NCI-H345 treated with DMSO at 0.1 percent for 48 hours (cell line): ENCODE results near the gene CPEB4.

Source experiments
- DNase-seq: peaks from one replicate; lab custom pipeline; 2025; ENCODE audit not compliant: unreplicated experiment; lab: John Stamatoyannopoulos, UW

Gene CPEB4

DNA sequence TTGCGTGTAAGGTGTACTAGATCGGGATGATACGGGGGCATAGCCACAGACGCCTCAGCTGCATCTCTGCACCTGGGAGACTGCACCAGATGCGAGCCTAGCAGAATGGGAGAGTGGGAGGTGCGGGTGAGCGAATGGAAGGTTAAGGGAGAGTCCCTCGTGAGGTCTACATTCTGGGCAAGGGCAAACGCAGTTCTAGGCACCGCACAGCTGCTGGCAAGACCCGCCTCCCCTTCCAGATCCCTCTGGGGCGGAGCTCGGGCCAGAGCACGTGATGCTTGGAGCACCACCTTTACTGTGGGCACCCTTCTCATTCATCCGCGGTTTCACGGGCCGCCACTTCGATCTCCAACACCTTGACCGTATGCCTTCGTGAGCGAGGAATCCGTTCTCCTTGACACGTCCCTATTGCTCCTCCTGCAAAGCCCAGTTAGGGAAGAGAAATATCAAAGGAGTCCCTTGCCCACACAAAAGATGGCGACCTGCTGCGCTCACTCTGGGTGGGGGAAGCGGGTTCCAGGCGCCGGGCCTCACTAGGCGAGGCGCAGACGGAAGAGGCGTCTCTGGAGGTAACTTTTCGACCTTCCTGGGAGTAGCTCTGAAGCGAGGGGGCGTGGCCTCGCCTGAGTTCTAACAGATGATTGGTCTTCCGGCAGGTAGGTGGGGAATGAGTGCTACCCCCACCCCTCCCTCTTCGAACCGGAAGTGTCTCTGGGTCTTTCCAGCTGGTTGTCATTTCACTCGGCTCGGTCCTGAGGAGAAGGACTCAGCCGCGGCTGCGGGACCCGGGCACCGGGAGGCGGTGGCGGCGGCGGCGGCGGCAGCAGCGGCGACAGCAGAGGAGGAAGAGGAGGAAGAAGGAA is at the start of gene CPEB4:
Gene CPEB4 (plus strand): TSS at position 740 of the 863 bp plus-strand sequence. CDS start 1,385 bp downstream, outside the sequence.
- peak; percentile 96 for DNase-seq

DNA sequence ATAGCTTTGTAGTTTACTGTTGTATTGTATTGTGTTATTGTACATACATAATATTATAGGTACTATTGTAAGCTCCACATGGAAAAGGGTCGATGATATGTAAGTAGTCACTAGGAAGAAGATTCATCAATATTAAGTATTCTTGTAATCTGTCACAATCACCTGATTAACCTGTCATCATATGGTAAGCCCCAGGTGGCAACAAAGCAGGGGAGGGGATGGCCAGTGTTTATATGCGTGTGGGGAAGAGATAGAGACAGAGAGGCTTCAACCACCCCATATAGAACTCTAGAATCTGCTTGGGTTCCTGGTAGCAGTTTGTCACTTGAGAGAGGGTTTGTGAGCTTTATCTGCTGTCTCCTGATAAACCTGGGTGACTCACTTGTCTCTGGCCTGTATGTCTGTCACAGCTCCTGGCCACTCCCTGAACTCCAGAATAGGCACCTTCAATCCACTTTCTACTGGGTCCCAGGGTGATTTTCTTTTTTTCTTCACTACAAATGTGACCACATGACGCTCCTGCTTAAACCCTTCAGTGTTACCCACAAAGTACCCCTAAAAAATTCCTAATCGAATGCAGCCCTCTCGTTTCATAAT is 48.9 kb upstream of the CPEB4 start:
- DNase-seq: no peak

DNA sequence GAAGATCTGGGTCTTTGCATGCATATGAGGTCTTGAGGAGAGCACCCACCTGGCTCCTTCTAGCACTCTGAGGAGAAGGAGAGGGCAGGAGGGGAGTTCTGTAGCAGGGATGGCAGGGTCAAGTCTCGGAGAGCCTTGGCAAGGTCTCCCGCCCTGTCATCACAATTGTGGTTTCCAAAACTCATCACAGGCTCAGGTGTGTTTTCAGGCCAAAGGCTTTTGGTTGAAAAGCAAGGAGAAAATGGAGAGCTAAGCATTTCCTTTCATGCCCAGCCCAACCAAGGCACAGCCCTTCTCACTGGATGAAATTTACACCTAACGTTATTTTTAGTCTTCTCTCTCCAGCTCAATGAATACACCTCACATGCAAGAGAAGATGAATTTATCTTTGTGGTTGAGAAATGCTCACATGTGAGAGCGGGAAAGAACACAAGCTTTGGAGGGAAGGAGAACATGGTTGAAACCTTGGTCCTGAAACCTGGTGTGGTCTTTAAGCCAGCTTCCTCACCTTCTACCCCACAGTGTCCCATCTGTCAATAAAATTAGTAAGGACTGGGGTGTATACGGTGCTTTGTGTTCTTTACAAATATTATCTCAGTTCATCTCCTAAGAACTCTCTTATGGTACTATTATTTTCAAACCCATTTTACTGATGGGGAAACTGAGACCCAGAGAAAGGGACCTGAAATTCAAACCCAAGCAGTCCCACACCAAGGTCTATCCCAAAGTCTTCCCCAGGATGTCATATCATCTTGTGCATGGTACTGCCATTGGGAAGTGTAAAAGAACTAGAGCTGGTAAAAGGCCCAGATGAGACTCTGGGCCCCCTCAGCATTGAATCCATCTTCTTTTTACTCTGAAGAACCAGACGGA is 47.8 kb upstream of the CPEB4 start:
- DNase-seq: no peak

DNA sequence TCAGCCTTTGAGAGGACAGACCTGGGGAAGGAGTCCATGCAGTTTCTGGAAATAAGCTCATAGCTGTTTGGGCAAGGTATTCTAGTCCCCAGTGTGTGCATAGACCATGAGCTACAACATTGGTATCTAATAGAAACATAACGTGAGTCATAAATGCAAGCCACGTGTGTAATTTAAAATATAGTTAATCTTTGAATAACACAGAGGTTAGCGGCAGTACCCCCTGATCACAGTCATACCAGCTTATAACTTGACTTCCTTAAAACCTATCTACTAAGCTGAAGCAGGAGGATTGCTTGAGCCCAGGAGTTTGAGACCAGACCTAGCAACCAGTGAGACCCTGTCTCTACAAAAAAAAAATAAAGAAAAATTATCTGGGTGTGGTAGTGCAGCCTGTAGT is 46.4 kb upstream of the CPEB4 start:
- no peak for DNase-seq

DNA sequence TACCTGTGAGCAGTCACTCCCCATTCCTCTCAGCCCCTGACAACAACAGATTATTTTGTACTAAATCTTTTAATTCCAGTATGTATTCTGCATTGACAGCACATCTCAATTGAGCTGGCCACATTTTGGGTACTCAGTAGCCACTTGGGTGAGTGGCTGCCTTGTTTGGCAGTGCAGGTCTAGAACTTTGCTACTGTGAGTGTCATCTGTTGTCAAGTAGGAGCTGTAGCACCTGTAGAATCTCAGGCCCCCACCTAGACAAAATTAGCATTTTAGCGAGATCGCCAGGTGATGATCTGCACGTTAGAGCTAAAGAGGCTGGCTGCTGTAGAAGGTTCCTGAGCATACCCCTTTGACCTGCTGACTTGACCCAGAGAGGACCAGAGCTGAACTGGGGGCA is 44.4 kb upstream of the CPEB4 start:
- DNase-seq: no peak

DNA sequence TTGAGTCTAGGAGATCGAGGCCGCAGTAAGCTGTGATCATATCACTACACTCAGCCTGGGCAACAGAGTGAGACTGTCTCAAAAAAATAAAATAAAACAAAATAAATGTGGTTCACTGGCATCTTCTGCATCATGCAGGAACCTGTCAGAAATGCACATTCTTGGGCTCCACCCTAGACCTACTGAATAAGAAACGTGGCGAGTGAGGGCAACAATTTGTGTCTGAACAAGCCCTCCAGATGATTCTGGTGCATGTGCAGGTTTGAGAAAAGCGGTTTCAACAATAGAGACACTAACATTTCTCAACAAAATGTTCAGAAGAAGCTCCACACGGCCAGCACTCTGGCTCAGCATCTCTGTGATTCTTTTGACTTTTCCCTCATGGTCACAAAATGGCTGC is 42.8 kb upstream of the CPEB4 start:
- no peak for DNase-seq

DNA sequence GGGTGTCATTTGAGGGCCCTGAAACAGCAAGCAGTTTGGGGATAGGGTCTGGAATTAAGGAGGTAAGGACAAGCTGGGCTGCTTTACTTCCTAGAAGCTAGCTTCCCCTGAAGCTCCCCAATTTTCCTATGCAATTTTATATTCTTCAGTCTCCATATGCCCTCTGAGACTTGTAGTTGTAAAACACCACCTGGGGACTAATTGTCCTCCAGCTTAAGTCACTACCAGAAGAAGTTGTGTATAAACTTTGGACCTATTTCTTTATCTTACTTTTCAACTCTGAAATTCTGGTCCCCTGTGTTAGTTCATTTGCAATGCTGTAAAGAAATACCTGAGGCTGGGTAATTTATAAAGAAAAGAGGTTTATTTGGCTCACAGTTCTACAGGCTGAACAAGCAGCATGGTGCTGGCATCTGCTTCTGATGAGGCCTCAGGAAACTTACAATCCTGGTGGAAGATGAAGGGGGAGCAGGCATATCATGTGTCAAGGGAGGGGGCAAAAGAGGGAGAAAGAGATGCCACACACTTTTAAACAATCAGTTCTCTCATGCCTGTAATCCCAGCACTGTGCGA is 41.1 kb upstream of the CPEB4 start:
- no peak for DNase-seq

DNA sequence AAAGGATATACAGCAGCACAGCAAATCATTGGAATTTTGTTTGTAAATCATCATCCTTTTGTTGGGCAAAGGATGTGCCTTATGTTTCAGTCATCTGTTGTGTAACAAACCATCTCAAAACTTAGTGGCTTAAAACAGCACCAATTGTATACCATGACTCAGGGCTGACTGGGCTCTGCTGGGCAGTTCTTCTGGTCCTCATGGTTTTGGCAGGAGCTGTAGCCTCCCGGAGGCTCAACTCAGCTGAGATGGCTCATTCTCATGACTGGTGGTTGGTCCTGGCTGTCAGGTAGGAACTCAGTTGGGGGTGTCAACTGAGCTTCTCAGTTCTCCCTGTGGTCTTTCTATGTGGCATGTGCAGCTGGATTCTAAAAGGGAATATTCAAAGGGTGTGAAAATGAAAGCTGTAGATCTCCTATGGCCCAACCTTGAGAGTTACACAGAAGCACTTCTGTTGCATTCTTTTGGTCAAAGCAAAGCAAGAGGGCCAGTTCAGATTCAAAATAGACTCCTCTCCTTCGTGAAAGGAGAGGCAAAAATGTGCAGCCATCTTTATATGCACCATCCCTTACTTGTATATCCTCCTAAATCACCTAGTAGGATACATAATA is 39.1 kb upstream of the CPEB4 start:
- DNase-seq: no peak

DNA sequence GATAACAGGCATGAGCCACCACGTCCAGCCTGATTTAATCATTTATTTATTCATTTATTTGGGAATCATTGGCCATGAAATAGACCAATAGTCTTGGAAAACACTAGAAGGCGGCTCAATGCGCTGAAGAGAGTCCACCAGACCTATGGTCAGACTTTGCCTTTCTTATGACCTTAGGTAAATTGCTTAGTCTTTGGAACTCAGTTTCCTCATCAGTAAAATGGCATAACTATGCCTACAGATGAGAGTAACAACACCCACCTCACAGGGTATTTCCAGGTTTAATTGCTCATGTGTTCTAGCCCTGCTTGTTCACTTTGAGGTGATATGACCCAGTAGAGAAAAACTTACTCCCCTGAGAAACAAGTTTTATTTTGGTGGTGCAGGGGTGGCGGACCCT is 38.2 kb upstream of the CPEB4 start:
- DNase-seq: no peak

DNA sequence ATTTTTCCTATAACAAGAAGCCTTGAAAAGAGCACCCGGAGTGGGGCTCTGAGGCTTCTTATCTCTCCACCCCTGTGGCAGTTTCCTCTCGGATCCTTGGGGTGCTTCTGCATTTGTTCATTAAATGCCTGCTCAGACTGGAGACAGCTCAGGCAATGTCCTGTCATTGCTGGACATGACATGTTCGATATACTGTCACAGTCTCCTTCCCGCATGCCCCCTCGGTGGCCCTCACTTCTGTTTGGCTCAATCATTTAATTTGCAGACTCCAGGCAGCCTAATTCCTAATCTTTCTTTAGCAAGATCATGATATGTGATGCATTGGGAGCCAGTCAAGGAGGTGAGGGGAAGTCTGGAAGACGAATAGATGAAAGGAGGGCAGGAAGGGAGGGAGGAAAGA is 37.5 kb upstream of the CPEB4 start:
- DNase-seq: no peak

DNA sequence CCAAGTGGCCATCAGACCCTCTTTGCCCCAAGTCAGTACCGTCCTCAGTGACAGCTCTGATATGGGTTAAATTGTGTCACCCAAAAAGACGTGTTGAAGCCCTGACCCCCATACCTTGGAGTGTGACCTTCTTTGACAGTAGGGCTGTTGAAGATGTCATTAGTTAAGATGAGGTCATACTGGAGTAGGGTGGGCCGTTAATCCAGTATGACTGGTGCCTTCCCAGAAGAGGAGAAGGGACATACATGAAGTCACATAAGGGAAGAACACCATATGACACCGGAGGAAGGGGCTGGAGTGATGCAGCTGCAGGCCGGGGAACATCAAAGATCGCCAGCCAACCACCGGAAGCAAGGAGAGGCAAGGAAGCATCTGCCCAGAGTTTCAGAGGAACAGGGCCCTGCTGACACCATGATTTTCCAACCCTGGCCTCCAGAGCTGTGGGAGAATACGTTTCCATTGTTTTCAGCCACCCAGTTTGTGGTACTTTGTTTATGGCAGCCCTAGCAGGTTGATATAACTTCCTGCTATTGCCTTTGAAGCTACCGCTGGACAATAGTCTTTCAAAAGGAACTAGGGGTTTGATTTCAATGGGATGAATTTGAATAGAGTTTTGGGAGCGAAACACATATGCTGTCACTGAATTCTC is 36.4 kb upstream of the CPEB4 start:
- DNase-seq: no peak

DNA sequence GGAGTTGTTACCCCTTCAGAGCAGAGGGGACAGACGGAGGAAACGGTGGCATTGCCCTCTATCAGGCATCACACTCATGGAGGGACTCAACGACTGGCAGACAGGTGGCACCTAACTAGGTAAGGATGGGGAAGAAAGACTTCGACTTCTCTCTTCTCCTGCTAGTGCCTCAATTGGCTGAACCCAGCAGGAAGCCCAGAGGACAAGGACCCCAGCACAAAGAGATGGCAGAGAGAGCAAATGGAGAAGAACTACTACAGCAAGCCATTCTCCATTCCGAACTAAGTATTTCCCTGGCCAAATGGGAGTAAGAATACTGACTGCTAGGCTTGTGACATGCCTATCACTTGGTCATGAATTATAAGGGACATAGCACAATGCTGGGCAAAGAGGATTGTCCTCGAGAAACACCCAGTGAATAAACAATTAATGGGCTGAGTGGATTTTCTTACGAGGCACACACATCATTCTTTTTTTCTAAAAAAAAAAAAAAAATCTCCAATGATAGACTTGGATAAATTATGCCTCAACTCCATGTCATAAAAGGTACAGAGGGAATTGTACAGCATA is 35.3 kb upstream of the CPEB4 start:
- DNase-seq: no peak

DNA sequence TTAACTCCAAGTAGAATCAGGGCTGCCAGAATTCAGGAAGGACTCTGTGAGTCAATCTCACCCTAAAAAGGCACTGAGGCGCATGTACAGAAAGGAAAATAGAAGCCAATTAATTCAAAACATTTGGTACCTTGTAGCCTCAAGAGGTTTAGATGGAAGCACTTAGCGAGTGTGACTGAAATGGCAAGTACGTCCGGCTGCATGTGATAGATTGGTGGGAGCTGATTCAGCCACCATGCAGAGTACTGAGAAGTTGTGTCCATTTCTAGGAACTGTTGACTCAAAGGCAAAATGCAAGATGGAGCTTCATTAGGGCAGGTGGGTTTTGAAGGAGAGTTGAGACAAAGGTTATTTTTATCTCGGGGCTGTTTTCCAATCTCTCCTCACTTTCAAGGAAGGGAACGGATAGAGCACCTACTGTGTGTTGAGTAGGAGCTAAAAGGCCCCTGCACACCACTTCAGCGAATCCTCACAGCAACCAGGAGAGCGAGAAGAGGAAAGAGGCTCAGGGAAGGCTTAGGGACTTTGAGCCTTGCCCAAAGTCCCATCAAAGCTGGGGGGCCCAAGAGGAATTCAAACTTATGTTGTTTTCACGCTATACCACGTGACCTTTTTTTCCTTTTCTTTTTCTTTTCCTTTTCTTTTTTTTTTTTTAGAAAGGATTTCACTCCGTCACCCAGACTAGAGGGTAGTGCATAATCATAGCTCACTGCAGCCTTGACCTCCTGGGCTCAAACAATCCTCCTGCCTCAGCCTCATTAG is 34.6 kb upstream of the CPEB4 start:
- no peak for DNase-seq

DNA sequence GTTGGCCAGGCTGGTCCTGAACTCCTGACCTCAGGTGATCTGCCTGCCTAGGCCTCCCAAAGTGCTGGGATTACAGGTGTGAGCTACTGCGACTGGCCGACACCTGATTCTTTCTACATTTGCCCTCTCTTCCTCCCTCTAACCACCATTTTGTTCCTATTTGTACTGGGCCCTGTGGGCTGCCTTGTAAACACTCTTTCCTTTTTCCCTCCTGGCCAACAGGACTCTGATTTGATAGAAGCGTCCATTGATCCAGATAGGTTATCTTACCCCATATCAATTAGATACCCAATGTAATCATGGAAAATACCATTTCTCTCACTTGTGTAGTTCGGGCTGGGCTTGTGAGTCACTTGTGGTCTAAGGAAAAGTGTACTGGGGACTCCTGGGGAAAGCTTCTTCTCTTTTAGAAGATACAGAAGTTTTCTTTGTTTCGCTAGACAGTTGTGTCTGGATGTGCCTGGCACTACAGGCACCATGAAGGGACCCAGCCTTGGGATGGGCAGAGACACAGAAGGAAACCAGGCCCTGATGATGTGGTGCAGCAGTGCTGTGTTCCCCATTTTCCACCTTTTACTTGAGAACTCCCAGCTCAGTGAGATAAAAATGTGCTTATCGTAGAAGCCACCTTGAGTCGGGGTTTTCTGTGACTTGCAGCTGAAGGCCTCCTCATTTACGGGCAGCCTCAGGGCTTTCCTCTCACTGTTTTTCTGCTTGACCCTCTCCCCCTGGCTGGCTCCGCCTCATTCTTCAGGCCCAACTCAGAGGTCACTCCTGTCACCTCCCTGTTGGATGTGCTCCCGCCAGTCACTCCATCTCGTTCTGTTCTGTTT is 32.8 kb upstream of the CPEB4 start:
- no peak for DNase-seq

DNA sequence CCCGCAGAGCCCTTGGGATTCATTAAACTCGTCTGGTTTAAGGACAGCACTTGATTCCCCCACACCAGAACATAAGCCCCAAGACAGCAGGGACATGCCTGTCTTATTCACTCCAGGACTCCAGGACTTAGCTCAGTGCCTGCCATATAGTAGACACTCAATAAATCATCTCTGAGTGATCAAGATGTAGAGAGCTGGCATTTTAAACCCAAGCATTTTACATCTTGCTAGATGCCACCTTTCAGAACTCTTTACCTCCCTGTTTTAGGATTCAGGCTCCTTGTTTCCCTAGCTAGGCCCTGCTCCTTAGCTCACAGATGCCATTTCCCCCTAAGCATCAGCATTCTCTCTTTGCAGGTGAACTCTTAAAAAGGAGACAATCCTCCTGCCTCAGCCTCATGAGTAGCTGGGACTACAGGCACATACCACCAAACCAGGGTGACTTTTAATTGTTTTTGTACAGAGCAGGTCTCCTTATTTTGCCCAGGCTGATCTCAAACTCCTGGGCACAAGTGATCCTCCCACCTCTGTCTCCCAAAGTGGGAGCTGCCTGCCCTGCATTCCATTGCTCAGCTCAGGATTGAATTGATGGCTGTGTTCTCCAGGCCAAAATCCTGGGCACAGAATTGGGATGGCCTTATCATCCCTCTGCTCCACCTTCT is 32.0 kb upstream of the CPEB4 start:
- DNase-seq: no peak

DNA sequence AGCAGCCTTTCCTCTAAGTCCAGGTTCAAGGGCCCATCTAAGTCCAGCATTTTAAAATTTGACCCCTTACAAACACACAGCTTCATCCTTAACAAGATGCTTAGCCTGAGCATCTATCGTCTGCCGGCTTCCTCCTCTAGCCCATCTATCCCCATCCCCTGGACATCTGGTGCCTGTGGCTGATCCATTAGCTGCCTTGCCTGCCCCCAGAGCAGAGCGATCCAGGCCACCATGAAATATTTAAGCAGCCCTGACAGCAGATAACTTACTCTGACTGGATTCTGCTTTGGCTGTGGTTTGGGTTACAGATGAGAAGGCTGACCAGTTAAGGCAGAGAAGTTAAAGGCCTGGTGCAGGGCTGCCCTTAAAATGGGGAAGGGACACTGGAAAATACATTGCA is 30.9 kb upstream of the CPEB4 start:
- no peak for DNase-seq

DNA sequence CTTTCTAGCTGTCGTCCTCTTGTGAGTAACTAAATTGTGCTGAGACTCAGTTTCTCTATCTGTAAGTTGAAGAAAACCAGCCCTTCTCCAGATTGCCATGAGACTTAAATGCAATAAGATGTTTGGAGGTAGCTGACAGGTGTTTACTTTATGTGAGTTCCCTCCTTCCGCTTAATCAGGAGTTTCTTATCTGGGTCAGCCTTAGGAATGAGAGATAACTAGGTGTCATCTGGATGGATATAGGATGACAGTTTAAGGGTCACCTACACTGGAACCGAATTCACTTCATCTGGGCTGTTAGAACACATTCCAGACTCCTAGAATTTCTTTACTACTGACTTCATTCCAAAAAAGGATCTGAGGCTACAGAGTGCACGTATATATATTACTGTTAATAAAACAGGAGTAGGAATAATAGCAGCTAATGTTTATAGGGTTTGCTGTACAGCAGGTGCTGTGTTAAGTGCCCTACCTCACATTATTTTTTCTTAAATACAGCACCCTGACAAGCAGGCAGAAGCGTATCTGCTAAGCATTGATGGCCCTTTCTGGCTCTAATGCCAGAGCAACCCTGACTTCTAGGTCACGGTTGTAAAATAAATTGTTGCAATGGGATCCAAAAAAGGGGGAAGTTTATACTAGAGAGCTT is 30.0 kb upstream of the CPEB4 start:
- DNase-seq: no peak
